UCSD-AML1 (cell line): ENCODE data around the gene CARMIL1.
"Not testable (repeated sequence)": the region's sequence is repeated elsewhere in the genome, so short reads cannot be mapped to it uniquely, and the experiment has no call there.

ENCODE experiments used
- DNase-seq: peaks from one replicate; lab custom pipeline; 2025; ENCODE audit not compliant: unreplicated experiment; lab: John Stamatoyannopoulos, UW

CARMIL1 gene

GRCh38 chr6:25435416-25435985, 156.3 kb downstream of the CARMIL1 start:
- DNase-seq = no peak

- no peak for DNase-seq
Measured at GRCh38 chr6:25436760-25437159, 157.6 kb downstream of the CARMIL1 start.

GRCh38 chr6:25439368-25439767, 160.2 kb downstream of the CARMIL1 start:
- DNase-seq = no peak

GRCh38 chr6:25441663-25442270, 162.6 kb downstream of the CARMIL1 start:
- no peak for DNase-seq

- DNase-seq = no peak
Measured at GRCh38 chr6:25442898-25443297, 163.7 kb downstream of the CARMIL1 start.

- DNase-seq = not testable (repeated sequence)
Measured at GRCh38 chr6:25444521-25444920, 165.3 kb downstream of the CARMIL1 start.

GRCh38 chr6:25446830-25447569, 167.8 kb downstream of the CARMIL1 start:
- DNase-seq = no peak

GRCh38 chr6:25447570-25447929, 168.4 kb downstream of the CARMIL1 start:
- no peak for DNase-seq

- no peak for DNase-seq
Measured at GRCh38 chr6:25448965-25449538, 169.9 kb downstream of the CARMIL1 start.

GRCh38 chr6:25449774-25450173, 170.6 kb downstream of the CARMIL1 start:
- no peak for DNase-seq

GRCh38 chr6:25450469-25451198, 171.5 kb downstream of the CARMIL1 start:
- DNase-seq = no peak

- no peak for DNase-seq
Measured at GRCh38 chr6:25452031-25452430, 172.9 kb downstream of the CARMIL1 start.

- no peak for DNase-seq
Measured at GRCh38 chr6:25453288-25453687, 174.1 kb downstream of the CARMIL1 start.

GRCh38 chr6:25454136-25454535, 175.0 kb downstream of the CARMIL1 start:
- no peak for DNase-seq

GRCh38 chr6:25456249-25457040, 177.3 kb downstream of the CARMIL1 start:
- no peak for DNase-seq

- DNase-seq = no peak
Measured at GRCh38 chr6:25457516-25457915, 178.3 kb downstream of the CARMIL1 start.

GRCh38 chr6:25458485-25458884, 179.3 kb downstream of the CARMIL1 start:
- DNase-seq = no peak

GRCh38 chr6:25462235-25462897, 183.2 kb downstream of the CARMIL1 start:
- no peak for DNase-seq

GRCh38 chr6:25463441-25463840, 184.3 kb downstream of the CARMIL1 start:
- no peak for DNase-seq

GRCh38 chr6:25464225-25464624, 185.1 kb downstream of the CARMIL1 start:
- no peak for DNase-seq
